Measurements from ENCODE around the gene DKKL1.
"Not testable (repeated sequence)": the region's sequence is repeated elsewhere in the genome, so short reads cannot be mapped to it uniquely, and the experiment has no call there.

DKKL1 gene

GRCh38 chr19:49362048-49362928 lies 1.4 kb upstream of the DKKL1 start, which contains the start of gene TEAD2:
Gene TEAD2, minus strand, starts transcription at chr19:49362416. Its CDS starts 2,341 bp downstream, at chr19:49360075.
- no peak for DNase-seq

GRCh38 chr19:49362929-49363267 lies 779 bp upstream of the DKKL1 start:
- no peak for DNase-seq

- DNase-seq = no peak
Measured at GRCh38 chr19:49364083-49364737, 533 bp downstream of the DKKL1 start.

GRCh38 chr19:49366110-49366509 lies 2.4 kb downstream of the DKKL1 start:
- peak; percentile 20 for DNase-seq

GRCh38 chr19:49368711-49369358 lies 5.2 kb downstream of the DKKL1 start:
- DNase-seq = no peak

- DNase-seq = no peak
Measured at GRCh38 chr19:49371184-49371583, 7.5 kb downstream of the DKKL1 start.

GRCh38 chr19:49373174-49373573 lies 9.5 kb downstream of the DKKL1 start:
- DNase-seq = not testable (repeated sequence)

- DNase-seq = no peak
Measured at GRCh38 chr19:49374665-49375434, 11.2 kb downstream of the DKKL1 start.

- DNase-seq = no peak
Measured at GRCh38 chr19:49378512-49378911, 14.8 kb downstream of the DKKL1 start.

GRCh38 chr19:49380391-49380790 lies 16.7 kb downstream of the DKKL1 start:
- DNase-seq = no peak

GRCh38 chr19:49382639-49383038 lies 19.0 kb downstream of the DKKL1 start:
- DNase-seq = no peak

- no peak for DNase-seq
Measured at GRCh38 chr19:49383599-49383998, 19.9 kb downstream of the DKKL1 start.

GRCh38 chr19:49387936-49388372 lies 24.3 kb downstream of the DKKL1 start, which contains the start of gene KASH5:
Gene KASH5, plus strand, starts transcription at chr19:49388249. Its CDS starts 2,635 bp downstream, at chr19:49390884.
- peak; percentile 82 for DNase-seq

- no peak for DNase-seq
Measured at GRCh38 chr19:49389406-49389805, 25.7 kb downstream of the DKKL1 start.

- no peak for DNase-seq
Measured at GRCh38 chr19:49390131-49390928, 26.7 kb downstream of the DKKL1 start.

- DNase-seq = no peak
Measured at GRCh38 chr19:49390929-49391359, 27.3 kb downstream of the DKKL1 start.

- peak; percentile 76 for DNase-seq
Measured at GRCh38 chr19:49391581-49392399, 28.1 kb downstream of the DKKL1 start.

- no peak for DNase-seq
Measured at GRCh38 chr19:49393881-49394280, 30.2 kb downstream of the DKKL1 start.

- DNase-seq = no peak
Measured at GRCh38 chr19:49395581-49396407, 32.1 kb downstream of the DKKL1 start.

All from inflammatory macrophage treated with lipopolysaccharide for 4 hours (primary cell).